Tibial nerve (tissue), 4 donors: ENCODE results near the gene CNIH3. TPM values are rescaled to one million over a fixed set of nuclear protein-coding genes. Genes with fewer than 3 reads are reported as not detected.

Experiments
- DNase-seq, 2 donors: peaks; one replicate each; pipeline ENCODE4 v3.0.0-alpha.2; 2019; ENCODE audit warnings: low spot score in 2 of 2
- H3K27ac ChIP-seq, 4 donors: fragments of 200-600 bp; sonication (generic) in 3 of 4; one replicate each; pipeline ENCODE4 v1.5.1; 2017 to 2019; ENCODE audit warnings: mild to moderate bottlenecking in 1 of 4
- H3K27me3 ChIP-seq, 2 donors: fragments of 200-600 bp; sonication (generic) in 1 of 2; one replicate each; pipeline versions ENCODE4 v1.5.1 to v1.6.0; 2017 to 2019
- H3K36me3 ChIP-seq, 3 donors: fragments of 200-600 bp; sonication (generic); one replicate each; pipeline ENCODE4 v1.5.1; 2018 to 2019
- H3K4me1 ChIP-seq, 4 donors: fragments of 200-600 bp; sonication (generic) in 3 of 4; one replicate each; pipeline ENCODE4 v1.5.1; 2017 to 2019
- H3K4me3 ChIP-seq, 4 donors: fragments of 200-600 bp; sonication (generic) in 3 of 4; one replicate each; pipeline ENCODE4 v1.5.1; 2017 to 2019; ENCODE audit warnings: mild to moderate bottlenecking in 1 of 4, moderate library complexity in 1 of 4
- H3K9me3 ChIP-seq, 4 donors: fragments of 200-600 bp; sonication (generic) in 3 of 4; one replicate each; pipeline ENCODE4 v1.5.1; 2017 to 2019
- CTCF ChIP-seq, 5 experiments: fragments of 200-600 bp in 3 of 5; fragments of 450-650 bp in 2 of 5; sonication (generic) in 3 of 5; IDR thresholded peaks; one replicate each; pipeline ENCODE4 v1.5.1; 2016 to 2019; ENCODE audit warnings: antibody characterized with exemption in 5 of 5, mild to moderate bottlenecking in 3 of 5, moderate library complexity in 2 of 5
- EP300 ChIP-seq, 2 donors: sonication (generic); formaldehyde crosslinking; IDR thresholded peaks; one replicate each; pipeline ENCODE4 v1.6.1; 2017; ENCODE audit warnings: antibody characterized with exemption in 2 of 2, mild to moderate bottlenecking in 1 of 2
- POLR2A ChIP-seq, 2 donors: fragments of 450-650 bp; IDR thresholded peaks; one replicate each; pipeline ENCODE4 v1.6.1; 2017; ENCODE audit warnings: antibody characterized with exemption in 2 of 2, mild to moderate bottlenecking in 2 of 2, moderate library complexity in 2 of 2
- WGBS, 2 donors: methylation state at CpG; one replicate each; pipeline ENCODE4 v1.1.5; 2018; 5-methylcytosine and 5-hydroxymethylcytosine counted together
- total RNA-seq, 4 donors: library from RNA; depleted of rRNA; stranded (reverse); fragments of >200 nt; gene quantifications; one replicate each; pipeline ENCODE4 v1.1.0, GENCODE V29; 2016

The CNIH3 gene
- total RNA-seq, 4 donors from 2014 or later, result 1.8 to 7.6 (median 4.7) TPM

GRCh38 chr1:224720216-224720615 is 104.1 kb downstream of the CNIH3 start:
- no peaks in the 10 kb centered on the region for H3K9me3 ChIP-seq
- DNase-seq, result no peak
- H3K27ac ChIP-seq, result no peak overlapping the region
- H3K4me1 ChIP-seq, result peaks cover 0 to 5% (median 0%) of the 10 kb centered on the region in 4 donors
- H3K4me3 ChIP-seq, result no peak overlapping the region
- no peaks in the 10 kb centered on the region for H3K27me3 ChIP-seq
- H3K36me3 ChIP-seq, result no peaks in the 10 kb centered on the region
- 53 to 54% methylated on average over 5 of the region's 5 CpGs for WGBS, 2 donors
- TF ChIP-seq EP300 (IDR thresholded peaks at IDR 0.05) (no peak), CTCF (IDR thresholded peaks at IDR 0.05) (no peak), POLR2A (IDR thresholded peaks at IDR 0.05) (no peak)

- TF ChIP-seq CTCF (IDR thresholded peaks at IDR 0.05) (no peak), EP300 (IDR thresholded peaks at IDR 0.05) (no peak), POLR2A (IDR thresholded peaks at IDR 0.05) (no peak)
- 88 to 92% methylated on average over 7 of the region's 7 CpGs for WGBS, 2 donors
Observed at GRCh38 chr1:224721000-224721399, 104.9 kb downstream of the CNIH3 start.

GRCh38 chr1:224722838-224723237 is 106.7 kb downstream of the CNIH3 start:
- Histone ChIP-seq H3K27ac (no peak overlapping the region), H3K4me3 (no peak overlapping the region), H3K36me3 (no peaks in the 10 kb centered on the region), H3K9me3 (no peaks in the 10 kb centered on the region), H3K4me1 (peaks cover 0 to 22% (median 3%) of the 10 kb centered on the region in 4 donors), H3K27me3 (no peaks in the 10 kb centered on the region)
- DNase-seq, result no peak
- TF ChIP-seq EP300 (IDR thresholded peaks at IDR 0.05) (no peak), CTCF (IDR thresholded peaks at IDR 0.05) (no peak), POLR2A (IDR thresholded peaks at IDR 0.05) (no peak)
- WGBS, 2 donors, result 53 to 57% methylated on average over 5 to 8 of the region's 8 CpGs

More at GRCh38 chr1:224721000-224721399, 104.9 kb downstream of the CNIH3 start:
- no peak for DNase-seq
- Histone ChIP-seq H3K4me3 (no peak overlapping the region), H3K36me3 (no peaks in the 10 kb centered on the region), H3K27me3 (no peaks in the 10 kb centered on the region), H3K9me3 (no peaks in the 10 kb centered on the region), H3K27ac (no peak overlapping the region), H3K4me1 (peaks cover 0 to 6% (median 0%) of the 10 kb centered on the region in 4 donors)

- Histone ChIP-seq H3K4me1 (peaks cover 0 to 22% (median 3%) of the 10 kb centered on the region in 4 donors), H3K36me3 (no peaks in the 10 kb centered on the region), H3K27me3 (no peaks in the 10 kb centered on the region), H3K4me3 (no peak overlapping the region), H3K9me3 (no peaks in the 10 kb centered on the region), H3K27ac (no peak overlapping the region)
- 93 to 94% methylated on average over 2 of the region's 2 CpGs for WGBS, 2 donors
- no peak for TF ChIP-seq POLR2A (IDR thresholded peaks at IDR 0.05)
- DNase-seq, result no peak
Observed at GRCh38 chr1:224724566-224724965, 108.4 kb downstream of the CNIH3 start.

- Histone ChIP-seq H3K27me3 (no peaks in the 10 kb centered on the region), H3K36me3 (no peaks in the 10 kb centered on the region), H3K4me3 (no peak overlapping the region), H3K27ac (peak overlapping the region in 2 of 4 donors; percentile 73 to 85), H3K4me1 (peaks cover 0 to 20% (median 3%) of the 10 kb centered on the region in 4 donors), H3K9me3 (no peaks in the 10 kb centered on the region)
- DNase-seq, result peak in 1 of 2 donors; percentile 70
- WGBS, 2 donors, result 45 to 55% methylated on average over 10 of the region's 10 CpGs
- TF ChIP-seq CTCF (IDR thresholded peaks at IDR 0.05) (no peak), EP300 (IDR thresholded peaks at IDR 0.05) (peak in 1 of 2 donors; percentile 63)
Observed at GRCh38 chr1:224726441-224727182, 110.5 kb downstream of the CNIH3 start.
